Lung (tissue), 12 donors: ENCODE measurements around the gene SCN4A. TPM values are rescaled to one million over a fixed set of nuclear protein-coding genes. Genes with fewer than 3 reads are reported as not detected.

Experiments
- ATAC-seq: fragments of 200-7000 bp; cut with Tn5 transposase; one replicate; pipeline ENCODE4 v1.9.1; 2020; ENCODE audit warnings: moderate number of reproducible peaks; ENCODE audit not compliant: insufficient read depth, low FRiP score
- DNase-seq, 3 donors: peaks; one replicate each; pipeline ENCODE4 v3.0.0-alpha.2; 2013 to 2017
- H3K27ac ChIP-seq, 2 donors: one replicate each; pipeline ENCODE4 v1.5.1; 2013; ENCODE audit warnings: mild to moderate bottlenecking in 2 of 2, moderate library complexity in 2 of 2, control low read depth in 1 of 2, inconsistent platforms in 1 of 2, low read depth in 1 of 2, low read length in 1 of 2
- H3K27me3 ChIP-seq, 3 donors: one replicate each; pipeline ENCODE4 v1.5.1; 2013; ENCODE audit warnings: low read length in 2 of 3; ENCODE audit not compliant: control insufficient read depth in 3 of 3, insufficient read depth in 3 of 3
- H3K36me3 ChIP-seq, 4 donors: one replicate each; pipeline ENCODE4 v1.5.1; 2013; ENCODE audit warnings: low read length in 4 of 4, mild to moderate bottlenecking in 1 of 4, moderate library complexity in 1 of 4; ENCODE audit not compliant: control insufficient read depth in 4 of 4, insufficient read depth in 4 of 4
- H3K4me1 ChIP-seq, 5 donors: one replicate each; pipeline ENCODE4 v1.5.1; 2013; ENCODE audit warnings: low read length in 5 of 5, mild to moderate bottlenecking in 2 of 5, moderate library complexity in 1 of 5; ENCODE audit not compliant: control insufficient read depth in 5 of 5, insufficient read depth in 5 of 5
- H3K4me3 ChIP-seq: one replicate; pipeline ENCODE4 v1.5.1; 2013; ENCODE audit warnings: mild to moderate bottlenecking, control low read depth, moderate library complexity
- H3K9ac ChIP-seq, 2 donors: one replicate each; pipeline ENCODE4 v1.5.1; 2013; ENCODE audit warnings: low read length in 2 of 2, control low read depth in 1 of 2; ENCODE audit not compliant: insufficient read depth in 1 of 2
- H3K9me3 ChIP-seq, 4 donors: one replicate each; pipeline ENCODE4 v1.5.1; 2013; ENCODE audit warnings: low read length in 3 of 4, mild to moderate bottlenecking in 1 of 4, moderate library complexity in 1 of 4; ENCODE audit not compliant: control insufficient read depth in 4 of 4, insufficient read depth in 3 of 4
- WGBS, 2 donors: extraction: QIAGEN DNeasy Blood & Tissue Kit; methylation state at CpG; one replicate each; pipeline ENCODE4 v1.1.7; 2013; 5-methylcytosine and 5-hydroxymethylcytosine counted together
- polyA plus RNA-seq, 2 donors: library from polyadenylated mRNA; stranded (reverse); fragments of 200-250 nt; gene quantifications; one replicate each; pipeline ENCODE4 v1.2.1, GENCODE V29; 2013
- total RNA-seq, 2 donors: library from RNA; depleted of rRNA in 1 of 2; stranded (reverse); fragments of >200 nt in 1 of 2; gene quantifications; one replicate each; pipeline ENCODE4 v1.2.1, GENCODE V29; 2014 to 2021
- TF ChIP-seq, protein P1 (sequence below): IDR thresholded peaks from 2 replicates; pipeline ENCODE4 v1.5.1; 2012; ENCODE audit warnings: mild to moderate bottlenecking; ENCODE audit errors: control extremely low read depth, extremely low read depth
- donor health status: control.
- donor health status: control.
- donor health status: Bipolar disorder and iron deficiency.
- donor health status: healthy.
- donor health status: DM: yes; HTN: yes; CAD: no.

SCN4A gene
- total and polyA plus RNA-seq, 4 donors = 0.11 to 0.49 (median 0.22) TPM

DNA sequence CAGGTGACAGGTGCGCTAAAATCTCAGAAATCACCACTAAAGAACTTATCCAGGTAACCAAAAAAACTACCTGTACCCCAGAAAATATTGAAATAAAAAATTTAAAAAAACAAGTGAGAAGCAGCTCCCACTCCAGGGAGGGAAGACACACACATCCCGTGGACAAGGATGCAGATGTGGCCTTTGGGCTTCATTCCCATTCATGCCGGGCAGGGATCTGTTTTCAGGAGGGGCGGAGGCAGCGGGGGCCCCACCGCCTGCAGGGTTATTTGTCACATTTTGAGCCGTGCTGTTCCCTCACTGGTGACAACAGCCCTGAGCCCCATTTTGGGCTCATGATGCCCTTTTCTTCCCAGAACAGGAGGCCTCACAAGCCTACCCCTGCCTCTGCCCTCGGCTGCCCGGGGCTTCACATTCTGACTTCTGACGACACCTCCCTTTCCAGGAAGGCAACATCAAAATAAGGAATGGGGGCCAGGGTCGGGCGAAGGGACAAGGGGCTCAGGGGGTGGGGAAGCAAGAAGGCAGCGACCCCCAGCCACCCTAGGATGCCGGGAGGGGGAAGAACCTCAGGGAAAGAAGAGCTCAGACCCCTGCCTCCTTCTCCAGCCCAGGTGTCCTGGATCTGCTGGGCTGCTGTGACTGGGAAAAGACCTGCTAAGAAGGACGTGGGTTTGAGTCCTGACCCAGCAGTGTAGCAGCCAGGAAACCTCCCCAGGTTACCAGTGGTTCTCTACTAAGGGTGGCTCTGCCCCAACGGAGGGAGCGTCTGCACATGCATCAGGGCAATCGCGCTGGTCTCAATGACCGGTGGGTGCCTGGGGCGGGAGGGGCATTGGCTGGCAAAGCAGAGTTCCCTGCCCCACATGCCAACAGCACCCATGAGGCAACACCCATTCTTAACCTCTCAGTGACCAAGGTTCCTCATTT is 38.3 kb downstream of the SCN4A start:
- H3K27me3 ChIP-seq = no peaks in the 10 kb centered on the region
- H3K9ac ChIP-seq = no peak overlapping the region
- ATAC-seq = no peak
- 81 to 84% methylated on average over 21 of the region's 21 CpGs for WGBS, 2 donors
- TF ChIP-seq, protein P1, sequence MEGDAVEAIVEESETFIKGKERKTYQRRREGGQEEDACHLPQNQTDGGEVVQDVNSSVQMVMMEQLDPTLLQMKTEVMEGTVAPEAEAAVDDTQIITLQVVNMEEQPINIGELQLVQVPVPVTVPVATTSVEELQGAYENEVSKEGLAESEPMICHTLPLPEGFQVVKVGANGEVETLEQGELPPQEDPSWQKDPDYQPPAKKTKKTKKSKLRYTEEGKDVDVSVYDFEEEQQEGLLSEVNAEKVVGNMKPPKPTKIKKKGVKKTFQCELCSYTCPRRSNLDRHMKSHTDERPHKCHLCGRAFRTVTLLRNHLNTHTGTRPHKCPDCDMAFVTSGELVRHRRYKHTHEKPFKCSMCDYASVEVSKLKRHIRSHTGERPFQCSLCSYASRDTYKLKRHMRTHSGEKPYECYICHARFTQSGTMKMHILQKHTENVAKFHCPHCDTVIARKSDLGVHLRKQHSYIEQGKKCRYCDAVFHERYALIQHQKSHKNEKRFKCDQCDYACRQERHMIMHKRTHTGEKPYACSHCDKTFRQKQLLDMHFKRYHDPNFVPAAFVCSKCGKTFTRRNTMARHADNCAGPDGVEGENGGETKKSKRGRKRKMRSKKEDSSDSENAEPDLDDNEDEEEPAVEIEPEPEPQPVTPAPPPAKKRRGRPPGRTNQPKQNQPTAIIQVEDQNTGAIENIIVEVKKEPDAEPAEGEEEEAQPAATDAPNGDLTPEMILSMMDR = no peak
- peaks cover 0 to 5% (median 0%) of the 10 kb centered on the region in 5 donors for H3K4me1 ChIP-seq
- H3K27ac ChIP-seq = no peak overlapping the region
- H3K36me3 ChIP-seq = no peaks in the 10 kb centered on the region
- DNase-seq = no peak
- H3K4me3 ChIP-seq = no peak overlapping the region
- no peaks in the 10 kb centered on the region for H3K9me3 ChIP-seq

DNA sequence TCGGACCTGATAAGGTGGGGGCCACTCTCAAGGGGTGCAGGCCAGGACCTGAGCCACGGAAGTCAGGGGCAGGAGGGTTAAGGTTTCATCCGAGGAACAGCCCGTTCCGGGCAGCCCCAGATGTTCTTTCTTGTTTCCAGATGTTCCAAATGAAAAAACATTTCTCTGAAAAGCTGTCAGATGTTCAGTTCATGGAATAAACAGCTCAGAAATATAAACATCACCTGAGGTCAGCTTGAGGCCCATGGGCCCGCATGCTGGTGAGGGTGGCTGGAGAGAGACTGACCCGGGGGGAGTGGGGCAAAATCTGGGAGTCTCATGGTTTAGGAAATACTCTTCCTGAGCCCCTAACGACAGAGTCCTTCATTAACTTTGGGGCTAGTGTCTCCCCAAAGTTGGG is 39.1 kb downstream of the SCN4A start:
- Histone ChIP-seq H3K36me3 (no peaks in the 10 kb centered on the region), H3K27ac (no peak overlapping the region), H3K4me3 (no peak overlapping the region), H3K9ac (no peak overlapping the region), H3K4me1 (peaks cover 0 to 5% (median 0%) of the 10 kb centered on the region in 5 donors), H3K9me3 (no peaks in the 10 kb centered on the region), H3K27me3 (no peaks in the 10 kb centered on the region)
- TF ChIP-seq, protein P1 = no peak
- no peak for ATAC-seq
- no peak for DNase-seq
- WGBS, 2 donors = 87 to 89% methylated on average over 8 of the region's 8 CpGs

DNA sequence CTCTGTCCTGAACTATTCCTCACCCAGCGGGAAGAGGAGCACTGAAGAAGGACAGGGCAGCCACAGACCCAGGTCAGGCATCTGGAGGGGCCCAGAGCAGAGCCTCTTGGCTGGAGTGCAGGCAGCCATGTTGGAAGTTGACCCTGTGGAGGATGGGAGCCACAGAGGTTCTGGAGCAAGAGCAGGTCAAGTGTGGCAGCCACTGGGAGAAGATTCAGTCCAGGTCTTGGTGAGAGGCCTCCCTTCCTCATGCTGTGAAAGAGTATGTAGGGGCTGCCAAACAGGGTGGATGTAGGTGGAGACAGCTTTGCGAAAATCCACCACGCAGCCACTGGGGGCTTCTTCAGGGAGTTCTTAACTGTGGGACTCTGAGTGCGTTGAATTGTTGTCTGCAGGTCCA is 40.0 kb downstream of the SCN4A start:
- DNase-seq = no peak
- TF ChIP-seq, protein P1 = no peak
- H3K9me3 ChIP-seq = no peaks in the 10 kb centered on the region
- H3K27me3 ChIP-seq = no peaks in the 10 kb centered on the region
- H3K36me3 ChIP-seq = no peaks in the 10 kb centered on the region
- WGBS, 2 donors = 90 to 91% methylated on average over 4 of the region's 4 CpGs
- no peak for ATAC-seq
- peaks cover 0 to 5% (median 0%) of the 10 kb centered on the region in 5 donors for H3K4me1 ChIP-seq
- H3K9ac ChIP-seq = no peak overlapping the region
- no peak overlapping the region for H3K27ac ChIP-seq
- no peak overlapping the region for H3K4me3 ChIP-seq
